Activated B cell treated with CpG ODN at 0.5 μM for 24 hours (primary cell): ENCODE data around the gene OR56B1. TPM values are rescaled to one million over a fixed set of nuclear protein-coding genes. Genes with fewer than 3 reads are reported as not detected.
"Not testable (repeated sequence)": the region's sequence is repeated elsewhere in the genome, so short reads cannot be mapped to it uniquely, and the experiment has no call there.

Experiments
- ATAC-seq: fragments of 200-7000 bp; cut with Tn5 transposase; one replicate; pipeline ENCODE4 v1.10.0; 2021; ENCODE audit warnings: low read depth, mild to moderate bottlenecking, moderate library complexity
- CTCF ChIA-PET: fragments of 350-600 bp; sonication (Branson Sonifier 250); formaldehyde crosslinking; loops from one replicate; lab custom pipeline; 2021; ENCODE audit warnings: antibody characterized with exemption; lab: Charles Lee
- POLR2A ChIA-PET: fragments of 350-600 bp; sonication (Branson Sonifier 250); formaldehyde crosslinking; loops from one replicate; lab custom pipeline; 2021; ENCODE audit warnings: antibody characterized with exemption; lab: Charles Lee
- DNase-seq: peaks from one replicate; pipeline ENCODE4 v3.0.0; 2022
- H3K27ac Mint-ChIP-seq: one replicate; pipeline ENCODE4 v1.8.0; 2020; ENCODE audit warnings: mixed read lengths
- H3K27me3 Mint-ChIP-seq: one replicate; pipeline ENCODE4 v1.8.0; 2021; ENCODE audit warnings: mixed read lengths
- H3K36me3 Mint-ChIP-seq: one replicate; pipeline ENCODE4 v1.8.0; 2021; ENCODE audit warnings: low read depth, mixed read lengths
- H3K4me1 Mint-ChIP-seq: one replicate; pipeline ENCODE4 v1.8.0; 2021; ENCODE audit warnings: mixed read lengths
- H3K4me3 Mint-ChIP-seq: one replicate; pipeline ENCODE4 v1.8.0; 2020; ENCODE audit warnings: mild to moderate bottlenecking, mixed read lengths
- H3K9me3 Mint-ChIP-seq: one replicate; pipeline ENCODE4 v1.8.0; 2020; ENCODE audit warnings: mixed read lengths
- CTCF ChIP-seq: fragments of 200-600 bp; IDR thresholded peaks from one replicate; pipeline ENCODE4 v1.8.0; 2022; ENCODE audit warnings: antibody characterized with exemption, mild to moderate bottlenecking
- intact Hi-C: fragments of 100-400 bp; cut with micrococcal nuclease; formaldehyde crosslinking; loops from one replicate; pipeline ENCODE4 v1.15.1; 2024
- total RNA-seq: library from RNA; stranded (reverse); gene quantifications from 2 replicates; pipeline ENCODE4 v1.2.3, GENCODE V29; 2022

OR56B1 gene
- total RNA-seq, 1 donor from 2014 or later = 0.84 TPM

DNA sequence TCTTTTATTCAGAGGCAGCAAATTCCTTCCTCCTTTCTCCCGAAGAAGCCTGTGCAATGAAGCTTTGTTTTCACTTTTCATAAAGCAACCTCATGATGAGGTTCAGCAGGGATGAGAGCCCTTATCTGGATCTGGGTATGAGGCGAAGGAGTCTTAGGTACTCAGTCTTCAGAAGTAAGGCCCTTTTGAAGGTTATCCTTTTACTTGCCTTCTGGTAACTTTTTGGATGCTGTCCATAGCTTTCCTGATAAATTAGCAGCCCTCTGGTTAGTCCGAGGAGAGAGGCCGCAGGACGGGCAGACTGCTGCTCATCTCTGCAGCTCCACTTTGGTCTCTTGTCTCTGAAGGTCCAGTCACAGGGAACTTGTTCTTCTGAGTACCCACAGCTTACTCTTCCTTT, 45.5 kb upstream of the OR56B1 start:
- H3K4me1 Mint-ChIP-seq = peaks cover 65% of the 10 kb centered on the region
- DNase-seq = no peak
- intact Hi-C loops = loop anchor here (10.0 kb wide), 1 partner anchor 1086 kb away; the partner anchor contains the start of gene TRIM68
- peak overlapping the region; percentile 94 for H3K27ac Mint-ChIP-seq
- no peaks in the 10 kb centered on the region for H3K27me3 Mint-ChIP-seq
- H3K36me3 Mint-ChIP-seq = peaks cover 50% of the 10 kb centered on the region
- no peak for TF ChIP-seq CTCF
- no peaks in the 10 kb centered on the region for H3K9me3 Mint-ChIP-seq
- CTCF ChIA-PET = interaction anchor here (1.3 kb wide), 2 partner anchors 10 to 23 kb away, joined by 3 read pairs; no protein-coding TSS in a partner anchor
- ATAC-seq = no peak
- H3K4me3 Mint-ChIP-seq = peak overlapping the region; percentile 96
- POLR2A ChIA-PET = interaction anchor here (1.3 to 4.7 kb wide), 5 partner anchors 10 to 928 kb away, joined by 3 to 60 read pairs (median 21); partner anchors contain the start of genes TPP1 and TRIM34

DNA sequence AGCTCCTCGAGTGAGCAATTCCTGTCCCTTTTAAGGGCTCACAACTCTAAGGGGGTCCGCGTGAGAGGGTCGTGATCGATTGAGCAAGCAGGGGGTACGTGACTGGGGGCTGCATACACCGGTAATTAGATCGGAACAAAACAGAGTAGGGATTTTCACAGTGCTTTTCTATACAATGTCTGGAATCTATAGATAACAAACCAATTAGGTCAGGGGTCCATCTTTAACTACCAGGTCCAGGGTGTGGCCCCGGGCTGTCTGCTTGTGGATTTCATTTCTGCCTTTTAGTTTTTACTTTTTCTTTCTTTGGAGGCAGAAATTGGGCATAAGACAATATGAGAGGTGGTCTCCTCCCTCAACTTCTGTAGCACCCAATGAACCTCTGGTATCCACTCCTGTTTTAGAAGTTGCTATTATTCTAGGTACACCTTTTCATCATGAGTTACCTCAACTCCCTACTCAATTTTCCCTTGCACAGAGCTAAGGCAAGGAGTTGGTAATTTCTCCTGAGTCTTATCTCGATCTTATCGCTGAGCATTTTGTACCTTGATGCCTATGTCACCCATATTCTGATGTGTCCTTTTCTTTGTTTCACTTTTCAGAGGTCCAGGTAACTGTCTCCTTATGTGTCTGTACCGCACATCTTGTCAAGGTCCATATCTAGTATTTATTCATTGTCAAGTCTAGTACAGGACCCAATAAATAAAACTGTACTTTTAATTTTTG, 44.8 kb upstream of the OR56B1 start:
- intact Hi-C loops = loop anchor here (10.0 kb wide), 1 partner anchor 1087 kb away; the partner anchor contains the start of gene TRIM68
- peaks cover 68% of the 10 kb centered on the region for H3K4me1 Mint-ChIP-seq
- POLR2A ChIA-PET = interaction anchor here (1.3 to 4.7 kb wide), 5 partner anchors 9 to 927 kb away, joined by 3 to 60 read pairs (median 21); partner anchors contain the start of genes TPP1 and TRIM34
- peak overlapping the region; percentile 94 for H3K27ac Mint-ChIP-seq
- not testable (repeated sequence) for ATAC-seq, H3K27me3 Mint-ChIP-seq, DNase-seq, H3K9me3 Mint-ChIP-seq
- H3K36me3 Mint-ChIP-seq = peaks cover 57% of the 10 kb centered on the region
- CTCF ChIA-PET = interaction anchor here (0.5 to 1.3 kb wide), 2 partner anchors 9 to 44 kb away, joined by 3 read pairs; no protein-coding TSS in a partner anchor
- peak overlapping the region; percentile 96 for H3K4me3 Mint-ChIP-seq

- ATAC-seq (no peak), DNase-seq (no peak)
- peaks cover 71% of the 10 kb centered on the region for H3K4me1 Mint-ChIP-seq
- ChIA-PET POLR2A (interaction anchor here (0.6 to 4.7 kb wide), 3 partner anchors 9 to 926 kb away, joined by 3 to 60 read pairs (median 5); partner anchors contain the start of gene TPP1), CTCF (interaction anchor here (0.5 kb wide), 1 partner anchor 43 kb away, joined by 3 read pairs; no protein-coding TSS in a partner anchor)
- no peaks in the 10 kb centered on the region for H3K9me3 Mint-ChIP-seq
- peaks cover 62% of the 10 kb centered on the region for H3K36me3 Mint-ChIP-seq
- peak overlapping the region; percentile 96 for H3K4me3 Mint-ChIP-seq
- intact Hi-C loops = loop anchor here (1.0 to 10.0 kb wide), 2 partner anchors 60 to 1087 kb away; partner anchors contain the start of gene TRIM68
- peak overlapping the region; percentile 94 for H3K27ac Mint-ChIP-seq
- H3K27me3 Mint-ChIP-seq = no peaks in the 10 kb centered on the region
- TF ChIP-seq CTCF = no peak
Measured at GRCh38 chr11:5691964-5692361, 44.3 kb upstream of the OR56B1 start.

DNA sequence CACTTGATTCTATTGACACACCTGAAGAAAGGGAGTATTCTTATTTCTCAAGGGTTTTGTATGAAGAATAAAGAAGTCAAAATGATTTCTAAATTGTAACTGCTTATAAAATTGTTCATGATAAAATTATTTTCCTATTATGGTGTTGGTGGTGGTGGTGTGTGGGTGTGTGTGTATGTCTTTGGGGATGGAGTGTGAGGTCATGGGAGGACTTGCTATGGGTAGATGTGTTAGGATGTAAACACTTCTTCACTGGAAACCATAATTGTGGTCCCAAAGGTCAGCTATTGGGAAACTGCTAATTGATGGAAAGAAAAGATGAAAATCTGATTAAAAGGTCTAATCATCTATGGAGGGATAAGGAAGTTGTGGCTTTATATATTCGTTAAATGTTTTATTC, 41.6 kb upstream of the OR56B1 start:
- intact Hi-C loops = loop anchor here (10.0 kb wide), 1 partner anchor 1090 kb away; the partner anchor contains the start of gene TRIM68
- peak overlapping the region; percentile 39 for H3K4me3 Mint-ChIP-seq
- no peak for DNase-seq
- TF ChIP-seq CTCF = no peak
- H3K27ac Mint-ChIP-seq = peak overlapping the region; percentile 37
- H3K4me1 Mint-ChIP-seq = peaks cover 66% of the 10 kb centered on the region
- CTCF ChIA-PET = interaction anchor here (1.9 kb wide), 1 partner anchor 10 kb away, joined by 6 read pairs; the partner anchor contains the start of gene TRIM5
- H3K27me3 Mint-ChIP-seq = no peaks in the 10 kb centered on the region
- POLR2A ChIA-PET = no interaction called here
- no peaks in the 10 kb centered on the region for H3K9me3 Mint-ChIP-seq
- no peak for ATAC-seq
- H3K36me3 Mint-ChIP-seq = peaks cover 84% of the 10 kb centered on the region

GRCh38 chr11:5695580-5695979, 40.7 kb upstream of the OR56B1 start:
- intact Hi-C loops = loop anchor here (10.0 kb wide), 1 partner anchor 1091 kb away; the partner anchor contains the start of gene TRIM68
- no peak for DNase-seq
- H3K4me3 Mint-ChIP-seq = no peak overlapping the region
- ChIA-PET CTCF (interaction anchor here (1.9 kb wide), 1 partner anchor 11 kb away, joined by 6 read pairs; the partner anchor contains the start of gene TRIM5), POLR2A (interaction anchor here (0.7 to 1.3 kb wide), 5 partner anchors 10 to 104 kb away, joined by 3 to 4 read pairs (median 4); partner anchors contain the start of gene TRIM5)
- no peaks in the 10 kb centered on the region for H3K27me3 Mint-ChIP-seq
- ATAC-seq = no peak
- no peak for TF ChIP-seq CTCF
- peaks cover 75% of the 10 kb centered on the region for H3K4me1 Mint-ChIP-seq
- H3K9me3 Mint-ChIP-seq = no peaks in the 10 kb centered on the region
- H3K36me3 Mint-ChIP-seq = peaks cover 84% of the 10 kb centered on the region
- H3K27ac Mint-ChIP-seq = peak overlapping the region; percentile 51
